Prostate gland (tissue), 2 donors: Measurements from ENCODE around the gene ZNF664.

Source experiments
- CTCF ChIP-seq, 4 experiments: fragments of 200-600 bp in 2 of 4; fragments of 450-650 bp in 2 of 4; sonication (generic) in 2 of 4; IDR thresholded peaks; 1 replicate in 3 of 4; 2 replicates in 1 of 4; pipeline ENCODE4 v1.5.1; 2016 to 2019; ENCODE audit warnings: antibody characterized with exemption in 4 of 4, mild to moderate bottlenecking in 2 of 4, moderate library complexity in 2 of 4
- POLR2AphosphoS5 ChIP-seq: sonication (generic); formaldehyde crosslinking; IDR thresholded peaks from one replicate; pipeline ENCODE4 v1.6.1; 2017; ENCODE audit warnings: antibody characterized with exemption

GRCh38 chr12:123995023-123995748 lies 22.2 kb downstream of the ZNF664 start:
- TF ChIP-seq CTCF (IDR thresholded peaks at IDR 0.05) (no peak), POLR2AphosphoS5 (no peak)
